C1 segment of cervical spinal cord (tissue), 14 donors: ENCODE measurements around the gene SLC25A22.

Source experiments
- DNase-seq, 14 donors: peaks; one replicate each; lab custom pipeline; 2025; lab: John Stamatoyannopoulos, UW

The SLC25A22 gene

DNA sequence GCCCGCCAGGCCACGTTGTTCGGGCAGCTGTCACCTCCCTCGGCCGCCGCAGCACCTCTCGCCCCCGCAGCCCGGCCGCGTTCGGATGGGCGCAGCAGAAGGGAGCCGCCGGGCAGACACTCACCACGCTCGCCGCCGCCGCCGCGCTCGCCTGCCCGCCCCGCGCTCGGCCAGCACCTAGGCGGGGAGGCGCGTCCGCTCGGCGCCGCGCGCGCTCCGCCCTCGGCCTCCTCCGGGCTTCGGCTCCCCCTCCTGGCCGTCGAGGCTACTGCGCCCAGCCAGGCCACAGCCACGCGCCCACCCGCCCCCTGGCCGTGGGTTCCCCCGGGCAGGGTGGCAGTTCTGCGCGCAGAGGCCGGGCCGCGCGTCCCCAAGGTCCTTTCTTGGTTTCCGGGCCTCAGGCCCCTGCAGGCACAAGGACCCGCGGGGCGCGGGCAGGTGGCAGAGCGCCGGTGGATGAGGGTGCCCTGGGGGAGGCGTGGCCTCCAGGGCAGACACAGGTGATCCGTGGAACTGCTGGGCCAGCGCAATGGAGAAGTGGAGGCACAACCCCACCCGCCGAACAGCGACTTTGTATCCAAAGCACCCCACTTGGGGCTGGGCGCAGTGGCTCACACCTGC lies at the start of gene SLC25A22:
Gene SLC25A22, minus strand, starts transcription at position 189 of the 621 bp plus-strand sequence. CDS start 3,275 bp downstream, outside the sequence.
- DNase-seq: peak in 12 of 14 donors; percentile 44 to 84 (median 70)

DNA sequence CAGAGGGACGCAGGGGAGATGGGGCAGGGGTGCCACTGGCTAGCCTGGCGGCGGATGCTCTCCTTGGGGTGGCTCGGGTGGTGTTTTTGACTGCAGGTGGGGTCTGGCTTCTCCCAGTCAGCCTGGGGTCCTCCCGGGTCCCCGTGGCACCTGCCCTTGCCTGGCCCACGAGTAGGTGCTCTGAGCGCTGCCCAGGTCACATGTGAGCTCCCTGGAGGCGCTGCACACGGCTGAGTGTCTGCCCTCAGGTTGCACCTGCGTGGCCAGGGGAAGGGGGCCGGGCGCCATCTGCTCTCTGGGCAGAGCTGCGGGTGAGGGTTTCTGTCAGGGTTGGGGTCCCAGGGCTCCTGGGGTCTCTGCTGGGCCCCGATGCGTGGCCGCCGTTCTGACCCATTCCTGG lies 49.8 kb upstream of the SLC25A22 start:
- DNase-seq: no peak

DNA sequence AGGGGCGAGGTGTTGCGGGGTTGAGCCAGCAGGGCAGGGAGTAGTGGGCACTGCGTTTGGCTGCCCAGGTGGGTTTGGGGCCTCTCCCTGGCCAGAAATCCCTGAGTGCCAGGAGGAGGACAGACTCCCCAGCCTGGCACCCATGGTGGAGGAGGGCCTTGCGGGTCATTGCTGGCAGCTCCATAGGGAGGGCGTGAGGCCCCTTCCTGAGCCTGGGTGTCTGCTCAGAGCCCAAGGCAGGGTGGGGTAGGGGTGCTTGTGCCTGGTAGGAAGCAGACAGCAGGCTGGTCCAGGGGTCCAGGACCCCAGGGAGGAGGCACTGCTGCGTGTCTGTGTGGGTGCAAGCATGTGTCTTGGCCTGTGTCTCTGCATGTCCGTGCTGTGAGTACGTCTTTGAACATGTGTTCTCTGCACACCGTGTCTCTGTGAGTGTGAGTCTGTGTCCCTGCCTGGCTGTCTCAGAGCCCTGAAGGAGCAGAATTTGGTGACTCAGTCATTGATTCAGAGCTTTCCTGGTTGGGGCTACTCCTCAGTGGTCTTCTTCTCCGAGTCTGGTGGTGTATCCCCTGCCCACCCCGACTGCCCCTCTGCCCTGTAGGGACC lies 48.5 kb upstream of the SLC25A22 start:
- no peak for DNase-seq

DNA sequence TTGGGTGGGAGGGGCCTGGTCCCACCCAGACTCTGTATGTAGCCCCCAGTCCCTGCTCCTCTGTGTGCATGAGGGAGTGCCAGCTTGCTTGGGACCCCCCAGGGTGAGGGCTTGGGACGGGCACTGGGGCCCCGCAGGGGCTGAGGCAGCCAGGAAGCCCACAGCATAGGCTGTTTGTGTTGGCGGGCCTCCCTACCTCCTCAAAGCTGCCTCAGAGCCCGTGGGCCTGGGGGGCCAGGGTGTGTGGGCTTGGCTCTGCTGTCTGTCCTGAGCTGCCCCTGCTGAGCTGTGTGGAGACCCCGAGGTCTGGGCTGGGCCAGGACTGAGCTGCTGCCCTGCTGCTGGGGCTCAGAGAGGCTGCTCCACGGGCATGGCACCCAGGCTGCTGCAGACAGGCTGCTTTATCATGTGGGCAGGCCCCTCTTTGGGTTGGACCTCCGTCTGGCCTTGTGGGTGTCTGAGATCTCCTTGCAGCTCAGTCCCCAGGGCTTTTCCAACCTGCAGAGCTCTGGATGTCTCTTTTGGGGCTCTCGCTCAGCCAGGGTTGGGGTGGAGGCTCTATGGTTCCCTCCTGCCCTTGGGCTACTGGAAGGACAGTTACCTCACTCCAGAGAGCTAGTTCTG lies 47.9 kb upstream of the SLC25A22 start:
- no peak for DNase-seq

DNA sequence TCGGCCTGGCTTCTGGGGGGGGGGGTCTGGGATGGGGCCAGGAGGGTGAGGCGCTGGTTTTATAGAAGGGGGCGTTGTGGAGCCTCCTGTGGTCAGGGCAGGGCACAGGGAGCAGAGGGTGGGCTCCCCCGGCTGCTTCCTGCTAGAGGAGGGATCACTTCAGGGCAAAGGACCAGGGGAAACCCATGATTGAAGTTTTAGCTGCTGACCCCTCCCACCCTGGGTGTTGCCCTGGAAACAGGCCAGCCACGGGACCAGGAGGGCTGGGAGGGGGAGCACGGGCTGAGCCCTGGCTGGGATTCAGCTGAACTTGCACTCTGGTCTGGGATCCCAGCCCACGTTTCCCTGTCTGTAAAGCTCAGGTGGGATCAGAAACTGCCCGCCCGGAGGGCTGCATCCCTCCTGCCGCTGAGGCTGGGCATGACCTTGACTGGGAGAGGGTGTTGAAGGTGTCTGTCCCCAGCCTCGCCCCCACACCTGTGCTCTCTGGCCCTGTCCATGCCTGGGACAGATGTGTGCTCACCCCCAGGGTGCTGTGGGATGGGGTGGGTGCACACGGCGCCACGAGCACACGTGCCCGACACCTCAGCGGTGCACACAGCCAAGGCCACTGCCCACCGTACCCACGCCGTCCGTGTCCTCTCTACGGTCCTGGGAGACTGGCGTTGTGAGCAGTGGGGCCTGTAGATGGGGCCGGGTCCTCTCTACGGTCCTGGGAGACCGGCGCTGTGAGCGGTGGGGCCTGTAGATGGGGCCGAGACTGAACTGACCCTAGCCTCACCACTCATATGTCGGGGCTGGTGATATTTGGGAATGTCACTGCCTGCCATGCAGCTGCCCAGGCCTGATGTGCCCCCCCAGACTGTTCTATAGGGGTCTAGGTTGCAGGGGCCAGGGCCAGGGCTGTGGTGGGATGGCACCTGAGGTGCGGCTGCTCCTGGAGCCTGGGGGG lies 46.9 kb upstream of the SLC25A22 start:
- DNase-seq: peak in 7 of 14 donors; percentile 31 to 54 (median 36)

DNA sequence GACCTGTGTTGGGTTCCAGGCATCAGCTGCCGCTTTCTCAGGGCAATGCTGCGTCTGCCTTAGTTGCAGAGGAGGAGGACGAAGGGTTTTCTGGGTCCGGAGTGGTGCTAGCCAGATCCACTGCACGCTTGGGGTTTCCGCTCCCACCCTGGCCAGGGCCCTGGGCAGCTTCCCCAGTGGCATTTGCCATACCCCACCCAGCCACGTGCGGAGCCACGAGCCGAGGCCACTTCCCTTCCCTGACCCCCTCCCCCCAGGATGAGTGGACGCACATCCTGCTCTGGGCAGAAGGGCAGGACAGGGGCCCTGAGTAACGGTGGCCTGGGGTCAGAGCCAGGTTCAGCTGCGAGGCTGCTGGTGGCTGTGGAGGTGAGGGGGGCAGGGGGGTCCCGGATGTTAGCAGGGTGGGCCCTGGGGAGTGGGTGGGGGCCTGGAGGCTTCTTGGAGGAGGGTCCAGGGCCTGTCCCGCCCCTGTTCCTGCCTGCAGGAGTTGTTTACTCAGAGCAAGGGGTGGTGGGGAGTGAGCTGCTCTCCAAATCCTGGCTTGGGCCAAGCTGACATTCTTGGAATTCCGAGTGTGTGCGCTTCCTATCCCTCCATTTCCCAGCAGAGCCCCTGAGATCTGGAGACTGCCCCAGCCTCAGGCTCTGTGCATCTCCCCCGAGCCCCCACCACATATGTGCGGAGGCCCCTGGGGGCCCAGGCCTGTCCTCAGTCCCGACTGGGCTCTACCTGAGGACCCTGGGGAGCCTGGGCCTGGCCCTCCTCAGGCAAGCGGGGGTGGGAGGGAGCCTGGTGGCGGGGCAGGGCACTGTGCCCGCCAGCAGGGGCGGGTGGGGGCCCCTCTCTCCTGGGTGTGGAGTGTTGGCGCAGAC lies 46.0 kb upstream of the SLC25A22 start:
- DNase-seq: peak in 4 of 14 donors; percentile 31 to 63 (median 41)

DNA sequence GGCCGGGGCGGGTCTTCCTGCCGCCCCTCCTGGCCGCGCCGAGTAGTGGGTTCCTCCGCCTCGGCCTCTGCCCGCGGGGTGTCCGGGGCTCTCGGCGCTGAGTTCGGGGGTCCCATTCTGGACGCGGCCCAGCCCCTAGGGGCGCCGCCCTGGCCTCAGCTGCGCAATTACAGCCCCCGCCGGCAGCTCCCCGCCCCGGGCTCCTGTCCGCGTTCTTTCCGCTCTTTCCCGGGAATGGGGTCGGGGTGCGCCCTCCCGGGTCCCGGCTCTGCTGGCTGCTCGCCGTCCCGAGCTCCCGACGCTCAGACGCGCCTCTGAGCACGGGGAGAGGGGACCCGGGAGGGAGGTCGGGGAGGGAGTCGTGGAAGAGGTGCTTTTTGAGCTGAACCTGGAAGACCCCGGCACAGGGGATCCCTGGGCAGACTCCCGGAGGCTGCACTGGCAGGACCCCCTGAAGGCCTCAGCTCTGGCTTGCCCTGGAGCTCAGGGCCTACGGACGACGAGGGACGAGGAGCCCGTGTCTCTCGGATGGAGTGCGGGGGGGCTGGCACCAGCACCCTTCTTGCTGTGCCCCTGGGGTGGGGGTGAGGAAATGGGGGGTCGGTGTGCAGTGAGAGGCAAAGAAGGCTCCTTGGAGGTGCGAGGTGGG lies 45.1 kb upstream of the SLC25A22 start:
- DNase-seq: peak in 2 of 14 donors; percentile 25 to 54

DNA sequence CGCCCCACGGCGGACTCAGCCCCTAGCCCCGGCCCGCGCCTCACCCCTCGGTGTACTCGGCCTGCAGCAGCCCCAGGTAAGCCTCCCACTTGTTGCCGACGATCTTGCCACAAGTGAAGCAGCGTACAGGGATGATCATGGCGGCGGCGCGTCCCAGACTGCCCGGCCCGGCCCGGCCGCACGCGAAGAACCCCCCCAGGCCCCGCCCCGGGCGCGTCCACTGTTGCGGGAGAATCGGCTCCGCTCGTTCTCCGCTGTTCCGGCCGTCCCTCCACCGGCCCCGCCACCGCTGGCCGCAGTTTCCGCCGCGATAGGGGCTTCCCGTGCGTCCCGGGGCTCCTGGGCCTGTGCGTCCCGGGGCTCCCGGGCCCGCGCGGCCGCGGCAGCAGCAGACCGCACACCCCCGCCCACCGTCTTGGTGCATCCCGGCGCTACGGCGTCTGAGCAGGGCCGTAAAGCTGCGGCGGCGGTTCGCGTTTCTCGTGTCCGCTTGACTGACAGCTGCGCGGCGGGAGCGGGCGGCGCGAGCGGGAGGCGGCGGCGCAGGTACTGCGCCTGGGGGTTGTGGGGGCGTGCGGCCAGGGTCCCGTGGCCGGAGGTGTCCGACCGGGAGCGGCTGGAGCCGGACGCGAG lies 44.4 kb upstream of the SLC25A22 start, which contains the start of the genes POLR2L and TSPAN4:
Gene POLR2L, minus strand, starts transcription at position 160 of the 633 bp plus-strand sequence. Its CDS starts 21 bp downstream, at position 139.
Gene TSPAN4, plus strand, starts transcription at position 483 of the 633 bp plus-strand sequence. CDS start 7,453 bp downstream, outside the sequence.
- DNase-seq: peak; percentile 71 to 95 (median 84)

DNA sequence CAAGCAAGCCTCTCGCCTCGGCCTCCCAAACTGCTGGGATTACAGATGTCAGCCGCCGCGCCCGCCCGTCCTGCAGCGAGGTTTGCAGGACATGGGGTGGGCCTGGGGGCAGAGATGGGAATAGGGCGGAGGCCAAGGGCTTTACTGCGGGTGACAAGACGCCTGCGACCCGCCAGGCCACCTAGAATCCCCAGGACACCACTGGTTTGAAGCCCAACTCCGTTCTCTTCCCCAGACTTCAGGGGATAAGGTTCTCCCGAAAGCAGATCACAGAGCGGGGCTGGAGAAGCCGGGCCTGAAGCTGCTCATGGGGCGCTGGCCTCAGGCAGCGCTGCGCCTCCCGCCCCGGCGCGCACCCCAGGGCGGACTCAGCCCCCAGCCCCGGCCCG lies 43.9 kb upstream of the SLC25A22 start:
- DNase-seq: no peak

DNA sequence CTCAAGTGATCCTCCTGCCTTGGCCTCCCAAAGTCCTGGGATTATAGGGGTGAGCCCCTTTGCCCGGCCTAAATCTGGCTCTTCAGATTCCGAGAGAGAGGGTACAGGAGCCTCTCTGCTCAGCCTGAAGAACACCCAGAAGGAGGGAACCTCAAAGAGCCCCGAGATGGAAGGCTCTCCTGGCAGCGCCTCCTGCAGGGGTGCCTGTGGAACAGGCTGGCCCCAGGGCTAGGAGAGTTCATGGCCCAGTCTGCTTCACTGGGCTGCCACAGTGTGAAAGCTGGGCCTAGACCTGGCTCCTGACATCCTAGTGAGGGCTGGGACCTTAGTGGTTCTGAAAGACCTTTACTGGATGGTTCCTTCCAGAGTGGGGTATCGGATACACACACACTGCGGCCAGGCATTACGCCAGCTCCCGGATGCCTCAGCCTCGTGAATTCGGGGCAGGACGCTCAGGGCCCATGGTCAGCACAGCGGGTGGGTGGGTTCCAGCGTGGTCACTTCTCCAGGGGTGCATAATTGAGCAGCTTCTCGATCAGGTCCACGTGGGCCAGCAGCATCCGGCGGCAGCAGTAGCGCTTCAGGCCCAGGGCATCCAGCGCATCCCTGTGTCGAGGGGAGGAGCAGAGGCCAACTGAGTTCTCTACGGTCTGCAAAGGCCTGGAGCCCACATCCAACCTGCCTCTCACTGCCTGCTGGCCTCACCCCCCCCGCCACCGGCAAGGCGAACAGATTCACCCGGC lies 42.0 kb upstream of the SLC25A22 start:
- DNase-seq: no peak

DNA sequence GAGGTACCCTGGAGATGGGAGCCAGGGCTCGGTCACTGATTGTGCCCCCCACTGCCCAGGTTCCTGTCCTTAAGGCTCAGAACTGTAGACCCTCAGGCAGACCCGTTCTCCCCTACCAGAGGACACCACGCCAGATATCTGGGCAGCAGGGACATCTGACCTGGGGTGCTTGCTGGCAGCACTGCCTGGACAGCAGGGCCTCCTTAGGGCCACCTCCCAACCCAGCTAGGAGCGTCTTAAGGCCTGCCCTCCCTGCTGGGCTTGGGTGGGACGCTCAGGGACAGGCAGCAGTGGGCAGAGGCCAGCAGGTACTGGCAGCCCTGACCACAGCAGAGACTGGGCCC lies 41.2 kb upstream of the SLC25A22 start:
- DNase-seq: no peak

DNA sequence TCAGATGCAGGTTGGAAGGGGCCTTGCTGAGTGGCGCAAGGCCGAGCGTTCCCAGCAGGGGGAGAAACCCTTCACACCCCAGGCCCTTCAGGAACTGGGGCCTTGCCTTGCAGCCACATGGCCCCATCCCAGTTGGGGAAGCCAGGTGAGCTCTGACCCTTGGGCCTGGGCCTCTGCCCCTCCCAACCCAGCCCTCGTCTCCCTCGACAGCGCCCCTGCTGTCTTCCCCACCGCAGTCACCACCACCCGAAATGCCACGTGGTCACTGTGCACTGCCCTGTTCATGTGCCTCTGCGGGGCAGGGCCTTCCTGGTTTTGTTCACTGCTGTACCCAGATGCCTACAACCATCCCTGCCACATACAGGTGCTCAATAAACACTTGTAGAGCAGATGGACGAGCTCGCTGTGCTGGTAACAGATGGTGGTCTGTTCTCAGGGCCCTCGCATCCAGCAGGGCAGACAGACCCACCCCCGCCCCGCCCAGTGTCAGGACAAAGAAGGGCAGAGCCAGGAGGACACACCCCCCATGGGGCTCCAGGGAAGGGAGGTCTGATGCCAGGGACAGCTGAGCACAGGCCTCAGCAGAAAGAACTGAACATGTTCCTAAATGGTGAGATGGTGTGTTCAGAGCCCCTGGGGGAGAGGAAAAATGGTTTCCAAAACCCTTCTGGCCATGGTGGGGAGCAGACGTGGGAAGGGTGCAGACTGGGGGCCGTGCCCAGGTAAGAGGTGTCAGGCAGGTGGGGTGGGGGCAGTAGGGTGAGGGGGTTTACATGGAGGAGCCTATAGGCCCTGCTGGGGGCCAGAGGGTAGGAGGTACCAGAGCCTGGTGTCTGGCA lies 40.6 kb upstream of the SLC25A22 start:
- no peak for DNase-seq

DNA sequence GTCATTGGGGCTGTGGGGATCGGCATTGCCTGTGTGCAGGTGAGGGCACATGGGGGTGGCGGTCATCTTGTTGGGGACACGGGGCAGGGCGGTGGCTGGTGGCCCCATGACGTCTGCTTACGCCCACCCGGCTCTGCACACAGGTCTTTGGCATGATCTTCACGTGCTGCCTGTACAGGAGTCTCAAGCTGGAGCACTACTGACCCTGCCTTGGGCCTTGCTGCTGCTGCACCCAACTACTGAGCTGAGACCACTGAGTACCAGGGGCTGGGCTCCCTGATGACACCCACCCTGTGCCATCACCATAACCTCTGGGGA lies 39.9 kb upstream of the SLC25A22 start:
- no peak for DNase-seq

DNA sequence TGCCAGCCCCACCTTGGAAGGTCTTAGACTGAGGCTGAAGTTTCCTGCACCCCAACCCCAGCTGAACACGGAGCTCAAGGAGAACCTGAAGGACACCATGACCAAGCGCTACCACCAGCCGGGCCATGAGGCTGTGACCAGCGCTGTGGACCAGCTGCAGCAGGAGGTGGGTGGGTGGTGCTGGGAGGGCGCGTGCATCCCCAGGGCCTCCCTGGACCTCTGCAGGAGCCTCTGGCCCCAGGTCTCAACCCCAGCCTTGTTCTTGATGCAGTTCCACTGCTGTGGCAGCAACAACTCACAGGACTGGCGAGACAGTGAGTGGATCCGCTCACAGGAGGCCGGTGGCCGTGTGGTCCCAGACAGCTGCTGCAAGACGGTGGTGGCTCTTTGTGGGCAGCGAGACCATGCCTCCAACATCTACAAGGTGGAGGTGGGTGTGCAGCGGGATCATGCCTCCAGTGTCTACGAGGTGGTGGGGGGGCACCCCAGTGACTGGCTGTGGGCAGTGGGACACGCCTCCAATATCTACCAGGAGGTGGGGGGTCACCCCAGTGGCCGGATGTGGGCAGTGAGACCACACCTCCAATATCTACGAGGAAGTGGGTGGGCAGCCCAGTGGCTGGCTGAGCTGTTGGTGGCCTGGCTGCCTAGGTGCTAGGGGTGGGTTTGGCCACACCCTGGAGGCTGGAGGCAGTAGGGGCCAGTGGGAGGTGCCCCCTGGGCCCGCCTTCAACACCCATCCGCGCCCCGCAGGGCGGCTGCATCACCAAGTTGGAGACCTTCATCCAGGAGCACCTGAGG lies 39.3 kb upstream of the SLC25A22 start:
- DNase-seq: no peak

DNA sequence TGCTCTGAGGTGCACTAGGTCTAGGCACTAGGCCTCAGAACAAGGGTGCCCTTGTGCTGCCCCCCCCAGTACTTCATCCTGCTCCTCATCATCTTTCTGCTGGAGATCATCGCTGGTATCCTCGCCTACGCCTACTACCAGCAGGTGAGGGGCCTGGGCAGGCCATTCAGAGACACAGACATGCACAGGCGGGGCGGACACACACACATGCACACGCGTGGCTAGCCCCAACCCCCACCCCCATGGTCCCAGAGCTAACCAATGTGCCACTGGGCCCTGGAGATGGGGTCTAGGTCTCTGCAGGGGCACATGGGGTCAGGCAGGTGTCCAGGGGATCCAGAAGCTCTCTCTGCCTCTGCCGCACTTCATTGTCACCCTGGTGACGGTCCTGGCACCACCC lies 38.6 kb upstream of the SLC25A22 start:
- no peak for DNase-seq

DNA sequence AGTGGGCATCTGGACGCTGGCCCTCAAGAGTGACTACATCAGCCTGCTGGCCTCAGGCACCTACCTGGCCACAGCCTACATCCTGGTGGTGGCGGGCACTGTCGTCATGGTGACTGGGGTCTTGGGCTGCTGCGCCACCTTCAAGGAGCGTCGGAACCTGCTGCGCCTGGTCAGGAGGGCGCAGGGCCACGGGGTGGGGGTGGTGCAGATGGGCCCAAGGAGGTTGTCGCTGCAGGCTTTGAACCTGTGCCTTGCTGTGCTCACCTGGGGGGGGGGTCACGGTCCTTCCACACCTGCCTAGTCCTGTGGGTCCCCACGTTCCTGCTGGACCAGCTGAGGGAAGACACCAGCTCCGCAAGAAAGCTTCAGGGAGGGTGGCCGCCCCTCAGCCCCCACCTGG lies 38.2 kb upstream of the SLC25A22 start:
- DNase-seq: no peak
